IPS-11a (cell line): Measurements from ENCODE around the gene FAM186B.
"Not testable (repeated sequence)": the region's sequence is repeated elsewhere in the genome, so short reads cannot be mapped to it uniquely, and the experiment has no call there.

Source experiments
- H3K4me3 ChIP-seq: one replicate; pipeline ENCODE4 v1.5.1; 2013; ENCODE audit warnings: low read depth, low read length, control low read depth

The FAM186B gene, protein sequence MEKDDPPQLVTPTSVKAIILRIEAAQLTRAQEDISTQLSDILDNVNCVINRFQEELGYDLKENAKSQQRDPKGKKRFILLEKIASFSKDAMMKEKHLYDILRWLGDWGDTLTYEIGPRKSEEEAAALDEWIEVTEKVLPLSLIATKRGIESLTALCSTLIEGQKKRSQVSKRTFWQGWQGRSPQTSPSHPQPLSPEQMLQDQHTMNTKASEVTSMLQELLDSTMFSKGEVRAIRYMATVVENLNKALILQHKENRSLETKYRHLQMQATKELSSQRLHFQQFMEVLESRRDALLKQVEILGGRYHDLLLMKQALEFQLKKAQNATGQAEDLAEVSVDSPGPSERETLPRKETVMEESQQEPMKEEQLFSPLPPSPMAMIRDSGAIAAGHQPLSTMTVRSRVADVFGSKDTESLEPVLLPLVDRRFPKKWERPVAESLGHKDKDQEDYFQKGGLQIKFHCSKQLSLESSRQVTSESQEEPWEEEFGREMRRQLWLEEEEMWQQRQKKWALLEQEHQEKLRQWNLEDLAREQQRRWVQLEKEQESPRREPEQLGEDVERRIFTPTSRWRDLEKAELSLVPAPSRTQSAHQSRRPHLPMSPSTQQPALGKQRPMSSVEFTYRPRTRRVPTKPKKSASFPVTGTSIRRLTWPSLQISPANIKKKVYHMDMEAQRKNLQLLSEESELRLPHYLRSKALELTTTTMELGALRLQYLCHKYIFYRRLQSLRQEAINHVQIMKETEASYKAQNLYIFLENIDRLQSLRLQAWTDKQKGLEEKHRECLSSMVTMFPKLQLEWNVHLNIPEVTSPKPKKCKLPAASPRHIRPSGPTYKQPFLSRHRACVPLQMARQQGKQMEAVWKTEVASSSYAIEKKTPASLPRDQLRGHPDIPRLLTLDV

GRCh38 chr12:49605539-49605938 is at the start of gene FAM186B:
Gene FAM186B, minus strand, starts transcription at chr12:49605639. Its CDS starts 162 bp downstream, at chr12:49605477.
- H3K4me3 ChIP-seq: not testable (repeated sequence)

DNA sequence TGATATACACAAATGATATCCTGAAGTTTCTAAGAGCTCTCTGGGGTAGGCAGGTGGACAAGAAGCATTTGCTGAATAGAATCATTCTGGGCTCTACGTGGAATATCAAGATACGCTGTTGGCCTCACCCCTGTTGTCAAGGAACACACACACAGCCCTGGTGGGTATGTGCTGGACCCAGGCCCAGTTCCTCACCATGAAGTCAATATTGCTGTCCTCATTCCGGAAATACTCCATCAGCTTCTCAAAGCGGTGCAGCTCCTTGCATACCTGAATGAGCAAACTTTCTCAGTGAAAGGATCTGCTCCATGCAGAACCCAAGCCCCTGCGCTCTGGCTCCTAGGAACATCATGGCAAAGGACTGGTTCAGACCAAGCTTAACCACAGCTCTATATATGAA is 49.3 kb upstream of the FAM186B start:
- no peak overlapping the region for H3K4me3 ChIP-seq

DNA sequence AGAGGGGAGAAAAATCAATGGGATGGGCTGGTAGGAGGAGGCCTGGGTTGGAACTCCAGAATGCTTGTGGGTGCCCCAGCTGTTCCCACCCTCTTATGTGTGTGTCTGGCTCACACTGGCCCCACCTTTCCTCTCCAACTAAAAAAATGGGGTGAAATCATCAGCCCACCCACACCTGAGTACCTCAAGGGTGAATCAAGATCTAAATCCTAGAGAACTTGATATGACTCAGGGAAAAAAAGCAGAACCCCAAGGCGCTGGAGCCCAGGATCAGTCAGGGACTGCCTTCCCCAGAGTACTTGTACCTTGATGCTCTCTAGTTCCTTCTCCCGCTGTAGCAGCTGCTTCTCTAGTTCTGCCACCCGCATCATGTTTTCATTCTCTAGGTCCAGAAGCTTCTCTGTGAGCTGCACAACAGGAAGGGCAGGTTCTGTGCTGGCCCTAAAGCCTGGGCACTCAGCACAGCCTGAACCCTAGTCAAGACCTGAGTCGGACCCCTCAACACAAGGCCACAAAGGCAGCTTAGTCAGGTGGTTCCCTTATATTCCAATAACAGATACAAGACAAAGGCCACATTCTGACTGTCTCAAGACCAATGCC is 47.6 kb upstream of the FAM186B start:
- no peak overlapping the region for H3K4me3 ChIP-seq

GRCh38 chr12:49651855-49652254 is 46.4 kb upstream of the FAM186B start:
- H3K4me3 ChIP-seq: no peak overlapping the region

DNA sequence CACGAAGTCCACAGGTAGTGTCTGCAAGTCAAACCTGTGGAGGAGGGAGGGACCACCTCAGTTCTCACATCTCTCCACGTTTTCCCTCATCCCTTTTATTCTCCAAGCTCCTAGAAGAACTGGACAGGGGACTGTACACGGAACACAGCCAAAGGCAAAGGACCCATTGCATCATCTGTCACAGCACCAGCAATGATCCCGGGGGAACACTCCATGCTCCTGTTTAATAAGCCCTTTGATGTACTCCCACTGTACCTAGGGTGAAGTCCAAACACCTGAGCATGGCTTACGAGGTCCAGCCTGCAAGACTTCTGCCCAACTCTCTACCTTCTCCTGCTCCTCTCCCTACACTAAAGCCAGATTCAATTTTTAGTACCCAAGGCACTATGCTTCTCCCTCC is 44.5 kb upstream of the FAM186B start:
- no peak overlapping the region for H3K4me3 ChIP-seq

DNA sequence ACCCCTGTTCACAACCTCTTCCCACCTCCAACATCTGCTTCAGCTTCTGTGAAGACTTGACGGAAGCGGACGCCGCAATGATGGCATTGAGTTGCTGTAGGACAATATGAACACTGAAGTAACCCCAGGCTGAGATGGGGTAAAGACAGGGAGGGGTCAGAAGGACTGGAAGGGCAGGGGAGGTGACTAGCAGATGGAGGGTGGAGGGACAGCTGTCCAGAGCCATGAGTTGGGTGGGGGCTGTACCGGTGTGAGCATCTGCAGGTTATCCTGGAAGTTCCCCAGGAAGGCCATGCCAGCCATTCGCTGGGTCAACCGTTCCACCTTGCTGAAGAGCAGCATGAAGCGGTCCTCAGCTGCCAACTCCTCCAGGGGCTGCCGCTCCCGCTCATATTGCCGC is 44.0 kb upstream of the FAM186B start:
- H3K4me3 ChIP-seq: no peak overlapping the region

DNA sequence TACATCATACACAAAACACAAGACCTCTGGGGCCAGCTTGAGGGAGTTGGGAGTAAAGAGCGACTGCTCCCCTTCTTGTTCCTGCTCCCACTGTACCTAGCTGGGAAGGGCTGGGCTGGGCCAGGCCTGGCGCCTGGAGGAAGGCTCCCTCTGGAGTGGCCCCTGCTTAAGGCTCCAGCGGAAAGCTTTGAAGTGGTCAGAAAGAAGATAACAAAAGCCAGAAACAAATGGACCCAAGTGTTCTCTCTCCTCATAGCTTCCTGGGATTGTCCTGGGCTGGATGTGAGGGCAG is 43.2 kb upstream of the FAM186B start:
- no peak overlapping the region for H3K4me3 ChIP-seq

- no peak overlapping the region for H3K4me3 ChIP-seq
These were observed 42.6 kb upstream of the FAM186B start for GRCh38 chr12:49647827-49648711.

DNA sequence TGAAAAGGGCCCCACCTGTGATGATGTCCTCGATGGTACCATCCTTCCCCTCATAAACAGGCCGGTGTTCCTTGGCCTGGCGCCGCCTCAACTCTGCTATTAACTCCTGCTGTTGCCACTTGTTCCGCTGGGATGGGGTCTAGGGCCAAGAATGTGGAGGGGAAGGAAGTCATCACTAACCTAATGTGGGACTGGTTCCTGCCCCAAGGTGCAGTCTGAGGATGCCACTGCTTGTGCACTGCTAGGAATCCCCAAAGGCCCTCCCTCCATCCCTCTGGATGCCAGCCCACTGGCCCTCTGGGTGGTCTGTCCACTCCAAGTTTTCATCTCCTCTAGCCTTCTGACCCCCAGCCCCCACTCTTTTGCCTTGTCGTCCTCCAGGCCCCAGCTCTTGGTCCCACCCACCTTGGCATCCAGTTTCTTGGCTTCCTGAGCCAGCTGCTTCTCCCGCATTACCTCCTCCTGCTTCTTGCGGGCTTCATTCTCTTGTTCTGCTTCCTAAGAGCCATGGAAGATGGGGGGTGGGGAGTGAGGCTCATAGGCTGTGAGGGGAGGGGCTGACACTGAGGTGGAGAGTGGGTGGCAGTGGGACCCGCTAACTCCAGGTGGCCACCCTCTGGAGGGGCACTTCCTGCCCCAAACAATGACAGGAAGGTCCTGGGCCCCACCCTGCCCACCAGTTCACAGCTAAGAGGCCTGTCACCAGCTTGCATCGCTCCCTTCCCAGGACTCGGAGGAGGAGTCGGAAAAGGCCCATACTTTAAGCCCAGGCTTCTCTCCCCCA is 41.6 kb upstream of the FAM186B start:
- H3K4me3 ChIP-seq: no peak overlapping the region

GRCh38 chr12:49646331-49646830 is 40.9 kb upstream of the FAM186B start:
- H3K4me3 ChIP-seq: no peak overlapping the region

DNA sequence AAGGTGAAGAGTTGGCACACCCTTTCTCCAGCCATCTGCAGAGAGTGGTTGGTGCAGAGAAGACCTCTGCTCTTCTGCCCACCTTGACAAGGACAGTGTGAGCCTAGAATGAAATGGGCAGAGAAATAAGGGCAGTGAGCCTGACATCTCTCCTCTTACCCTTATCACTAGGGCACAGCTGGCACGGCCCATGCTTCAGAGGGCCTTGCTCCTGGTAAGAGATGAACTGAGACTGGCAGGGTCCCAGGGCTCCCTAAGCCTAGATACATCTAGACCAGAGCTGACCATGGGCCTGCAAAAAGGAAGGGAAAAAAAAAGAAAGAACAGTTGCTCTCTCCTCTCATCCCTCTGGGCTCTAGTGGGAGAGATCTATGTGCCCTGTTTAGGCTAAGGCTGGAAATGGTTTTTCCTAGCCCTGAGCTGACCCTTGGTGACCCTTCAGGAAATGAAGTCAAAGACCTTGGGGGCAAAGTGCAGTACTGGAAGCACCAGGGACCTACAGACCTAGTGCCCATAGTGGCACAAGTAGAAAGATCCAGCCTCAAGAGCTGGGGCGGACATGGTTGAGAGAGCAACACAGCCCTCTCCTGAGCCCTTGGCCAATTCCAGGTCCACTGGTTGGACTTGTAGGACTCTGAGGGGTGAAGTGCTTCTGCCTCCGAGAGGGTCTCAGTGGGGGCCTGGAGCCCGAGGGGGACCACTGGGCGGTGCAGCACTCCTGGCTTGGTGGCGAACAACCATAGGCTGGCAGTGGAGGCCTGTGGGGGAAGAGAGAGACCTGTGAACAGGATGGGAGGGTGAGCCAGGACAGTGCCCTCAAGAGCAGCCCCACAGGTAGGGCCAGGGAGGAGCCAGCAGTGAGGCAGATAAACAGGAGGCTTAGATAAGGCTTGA is 40.0 kb upstream of the FAM186B start:
- no peak overlapping the region for H3K4me3 ChIP-seq

GRCh38 chr12:49644620-49644994 is 39.2 kb upstream of the FAM186B start:
- H3K4me3 ChIP-seq: no peak overlapping the region

DNA sequence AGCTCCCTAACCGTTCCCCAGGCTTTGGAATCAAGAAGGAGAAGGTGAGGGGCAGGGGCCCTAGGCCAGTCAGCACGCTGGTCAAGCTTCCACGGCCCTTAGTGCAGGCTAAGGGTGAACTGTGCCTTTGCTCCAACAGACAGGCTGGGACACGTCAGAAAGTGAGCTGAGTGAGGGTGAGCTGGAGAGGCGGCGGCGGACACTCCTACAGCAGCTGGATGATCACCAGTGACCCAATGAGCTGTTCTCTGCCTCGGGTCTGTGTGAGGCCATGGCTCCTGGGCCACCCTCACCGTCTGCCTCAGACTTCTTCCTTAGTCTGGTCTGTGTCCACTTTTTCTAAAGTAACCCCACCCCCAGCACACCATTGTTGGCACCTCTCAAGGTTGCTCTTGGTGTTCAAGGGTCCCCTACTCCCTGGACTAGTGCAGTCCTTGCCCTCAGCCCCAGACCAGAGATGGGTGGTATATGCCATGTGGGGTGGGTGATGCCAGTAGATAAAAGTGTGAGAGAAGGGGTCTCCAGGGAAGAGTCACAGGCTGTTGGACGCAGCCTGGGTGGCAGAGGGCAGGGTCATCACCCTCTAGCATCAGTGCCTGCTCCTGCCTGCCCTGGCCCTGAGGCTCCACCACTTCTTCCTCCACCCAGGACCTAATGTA is 38.7 kb upstream of the FAM186B start:
- H3K4me3 ChIP-seq: no peak overlapping the region

DNA sequence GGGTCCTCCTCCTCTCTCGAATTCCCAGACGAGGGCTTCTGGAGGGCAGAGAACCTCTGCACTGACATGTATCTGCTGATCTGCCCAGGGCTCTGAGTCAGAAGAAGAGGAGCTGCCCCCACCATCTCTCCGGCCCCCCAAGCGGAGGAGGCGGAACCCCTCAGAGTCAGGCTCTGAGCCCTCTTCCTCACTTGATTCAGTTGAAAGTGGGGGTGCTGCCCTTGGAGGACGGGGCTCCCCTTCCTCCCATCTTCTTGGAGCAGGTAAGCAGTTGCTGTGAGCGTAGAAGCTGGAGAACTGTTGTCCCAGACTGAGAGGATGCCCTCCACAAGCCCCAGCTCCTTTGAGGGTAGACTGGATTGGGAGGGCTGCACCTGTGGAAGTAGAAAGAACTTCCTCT is 37.7 kb upstream of the FAM186B start:
- H3K4me3 ChIP-seq: no peak overlapping the region

DNA sequence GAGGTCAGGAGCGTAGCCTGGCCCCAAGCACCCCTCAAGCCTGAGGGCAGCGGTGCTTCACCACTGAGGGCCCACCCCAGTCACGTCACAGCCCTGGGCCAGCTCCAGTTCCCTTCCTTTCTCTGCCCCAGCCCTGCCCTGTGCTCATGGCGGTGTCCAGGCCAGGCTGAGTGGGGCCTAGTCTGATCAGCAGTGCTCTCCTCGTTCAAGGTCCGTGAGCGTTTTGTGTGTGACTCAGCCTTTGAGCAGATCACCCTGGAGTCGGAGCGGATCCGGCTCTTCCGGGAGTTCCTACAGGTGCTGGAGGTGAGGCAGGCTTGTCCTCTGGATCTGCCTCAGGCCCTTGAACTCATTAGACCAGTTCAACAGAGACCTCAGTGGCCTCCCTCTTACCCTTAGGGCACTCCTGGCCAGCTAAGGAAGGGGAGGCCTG is 36.9 kb upstream of the FAM186B start:
- H3K4me3 ChIP-seq: no peak overlapping the region

- no peak overlapping the region for H3K4me3 ChIP-seq
These were observed 36.4 kb upstream of the FAM186B start for GRCh38 chr12:49641748-49642369.

- no peak overlapping the region for H3K4me3 ChIP-seq
These were observed 31.7 kb upstream of the FAM186B start for GRCh38 chr12:49636979-49637755.
